Renal pelvis (tissue), 4 donors: ENCODE data around the gene RBM17. TPM values are rescaled to one million over a fixed set of nuclear protein-coding genes. Genes with fewer than 3 reads are reported as not detected.
"Not testable (repeated sequence)": the region's sequence is repeated elsewhere in the genome, so short reads cannot be mapped to it uniquely, and the experiment has no call there.

ENCODE experiments used
- DNase-seq: peaks from one replicate; pipeline ENCODE4 v3.0.0-alpha.2; 2013
- polyA plus RNA-seq, 3 donors: library from polyadenylated mRNA; unstranded; fragments of 120-200 nt; gene quantifications; one replicate each; pipeline ENCODE4 v1.2.1, GENCODE V29; 2013; ENCODE audit not compliant: insufficient read length in 3 of 3

RBM17 gene
- polyA plus RNA-seq, 3 donors: 140 to 211 (median 193) TPM

DNA sequence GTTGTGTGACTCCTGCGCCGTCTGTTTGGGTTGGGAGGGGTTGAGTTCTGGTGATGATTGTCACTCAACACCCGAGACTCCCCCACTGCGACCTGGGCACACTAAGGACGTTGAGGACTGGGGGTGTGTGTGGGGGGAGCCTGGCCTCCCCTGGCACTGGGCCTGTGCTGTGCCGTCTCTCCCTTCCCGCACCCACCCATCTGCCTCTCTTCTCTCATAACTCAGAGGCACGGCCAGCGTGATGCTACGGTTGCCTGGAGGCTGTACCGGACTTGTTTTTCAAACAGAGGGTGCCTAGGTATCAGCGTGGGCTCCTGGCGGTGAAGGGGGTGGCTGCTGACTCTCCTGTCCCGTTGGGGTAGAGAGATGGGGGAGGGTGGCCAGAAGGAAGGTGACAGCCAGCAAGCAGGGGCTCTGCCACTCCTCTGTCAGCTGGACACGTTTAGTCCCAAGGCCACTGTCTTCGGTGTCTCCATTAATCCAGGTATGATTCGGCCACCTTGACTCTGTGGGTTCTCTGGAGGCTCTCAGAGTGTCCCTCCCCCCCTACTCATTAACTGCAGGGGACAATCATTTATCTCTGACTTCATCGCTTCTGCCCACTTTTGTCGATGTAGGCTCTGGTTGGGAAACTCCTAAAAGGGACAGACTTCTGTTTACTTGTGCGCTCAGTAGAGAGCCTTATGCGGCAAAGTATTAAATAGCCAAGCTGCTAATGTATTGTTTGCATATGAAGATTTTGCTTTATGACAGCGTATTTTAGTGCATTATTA is 57.4 kb downstream of the RBM17 start:
- no peak for DNase-seq

DNA sequence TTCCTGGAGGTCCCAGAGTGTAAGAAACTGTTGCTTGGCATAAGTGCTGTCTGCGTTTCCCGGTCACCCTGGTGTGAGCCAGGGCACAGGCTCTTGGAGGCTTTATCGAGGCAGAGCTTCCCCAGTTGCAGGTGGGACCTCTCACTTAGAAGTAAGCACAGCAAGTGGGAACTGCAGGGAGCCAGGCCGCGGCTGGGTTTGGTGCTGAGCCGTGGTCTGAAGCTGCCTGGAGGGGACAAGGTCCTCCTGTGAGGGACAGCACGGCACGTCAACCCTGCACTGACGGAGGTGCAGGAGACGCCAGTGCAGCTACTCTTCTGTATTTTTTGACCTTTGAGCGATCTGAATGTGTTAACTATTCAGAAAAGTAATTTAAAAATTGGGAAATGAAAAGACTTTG is 58.1 kb downstream of the RBM17 start:
- DNase-seq: no peak

DNA sequence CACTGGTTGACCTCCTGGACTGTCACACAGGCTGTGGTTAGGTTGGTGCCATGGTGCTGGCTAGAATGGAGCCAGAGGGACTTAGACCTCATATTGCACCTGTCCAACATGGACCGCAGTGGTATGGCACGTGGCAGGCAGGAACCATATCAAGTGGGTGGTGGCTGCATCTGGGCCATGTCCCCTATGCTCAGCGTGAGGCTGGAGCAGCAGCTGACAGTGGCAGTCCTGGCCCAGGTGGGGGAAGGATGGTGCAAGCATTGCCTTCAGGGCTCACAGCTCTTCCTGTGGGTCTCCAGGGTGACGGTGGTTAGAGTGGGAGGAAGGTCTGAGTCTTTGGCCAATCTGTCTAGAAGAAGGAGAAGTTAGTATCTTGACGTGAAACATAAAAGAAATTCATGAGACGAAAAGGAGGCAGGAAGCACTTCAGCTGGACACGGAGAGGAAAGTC is 59.4 kb downstream of the RBM17 start:
- no peak for DNase-seq

- DNase-seq: no peak
Measured at GRCh38 chr10:6148908-6149307, 60.1 kb downstream of the RBM17 start.

- no peak for DNase-seq
Measured at GRCh38 chr10:6151087-6151977, 62.5 kb downstream of the RBM17 start.

DNA sequence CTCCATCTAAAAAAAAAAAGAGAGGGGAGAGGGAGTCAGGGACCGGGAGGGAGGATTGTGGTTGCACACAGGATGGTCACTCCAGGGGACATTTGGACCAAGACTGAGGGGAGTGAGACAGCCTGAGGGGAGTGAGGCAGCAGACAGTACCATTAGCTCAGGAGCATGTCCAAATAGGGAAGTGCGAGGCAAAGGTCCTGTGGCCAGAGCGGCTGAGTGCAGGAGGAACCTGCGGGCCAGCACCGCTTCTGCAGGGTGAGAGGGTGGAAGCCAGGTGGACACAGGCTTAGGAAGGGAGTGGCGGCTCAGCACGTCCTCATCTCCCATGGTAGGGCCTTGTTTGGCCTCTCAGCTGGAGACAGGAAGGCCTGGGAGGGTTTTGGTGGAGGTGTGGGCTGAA is 65.0 kb downstream of the RBM17 start:
- DNase-seq: no peak

DNA sequence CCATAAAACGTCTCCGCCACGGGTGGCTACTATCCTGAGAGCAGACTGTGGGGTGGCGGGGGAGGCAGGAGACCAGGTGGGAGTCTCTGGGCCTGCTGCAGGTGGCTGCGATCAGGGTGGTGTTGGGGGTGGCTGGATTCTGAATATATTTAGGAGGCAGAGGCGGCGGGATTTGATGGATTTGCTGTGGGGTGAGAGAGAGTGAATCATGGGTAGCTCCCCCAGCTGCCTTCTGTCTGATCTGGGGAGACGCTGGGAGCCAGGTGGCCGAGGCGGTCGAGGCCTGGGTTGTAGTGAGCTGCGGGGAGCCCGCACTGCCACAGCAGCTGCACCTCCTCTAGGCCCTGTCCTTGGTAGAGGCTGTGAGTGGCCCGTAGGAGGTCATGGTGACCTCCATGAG is 65.7 kb downstream of the RBM17 start:
- DNase-seq: no peak

- DNase-seq: no peak
Measured at GRCh38 chr10:6158276-6158675, 69.4 kb downstream of the RBM17 start.

- no peak for DNase-seq
Measured at GRCh38 chr10:6161921-6162320, 73.1 kb downstream of the RBM17 start.

GRCh38 chr10:6162589-6163356 is 73.9 kb downstream of the RBM17 start:
- no peak for DNase-seq

- DNase-seq: peak; percentile 90
Measured at GRCh38 chr10:6163364-6164270, 74.8 kb downstream of the RBM17 start.

- DNase-seq: no peak
Measured at GRCh38 chr10:6164271-6165095, 75.6 kb downstream of the RBM17 start.

DNA sequence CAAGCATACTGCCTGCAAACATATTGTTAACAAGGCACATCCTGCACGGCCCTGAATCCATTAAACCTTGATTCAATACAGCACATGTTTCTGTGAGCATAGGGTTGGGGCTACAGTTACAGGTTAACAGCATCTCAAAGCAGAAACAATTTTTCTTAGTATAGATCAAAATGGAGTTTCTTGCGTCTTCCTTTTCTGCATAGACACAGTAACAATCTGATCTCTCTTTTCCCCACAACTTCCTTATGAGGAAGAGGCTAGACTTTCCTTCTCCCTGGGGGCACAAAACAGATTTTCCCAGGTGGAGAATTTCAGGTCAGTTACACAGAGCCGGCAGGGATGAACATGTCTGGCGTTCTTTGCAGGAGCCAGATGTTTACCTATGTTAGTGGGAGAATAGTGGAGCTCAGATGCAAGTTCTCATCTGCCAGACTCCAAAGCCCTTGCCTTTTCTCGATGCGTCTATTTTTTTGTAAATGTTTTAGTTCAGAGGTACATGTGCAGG is 76.4 kb downstream of the RBM17 start:
- no peak for DNase-seq

GRCh38 chr10:6165933-6166332 is 77.1 kb downstream of the RBM17 start:
- not testable (repeated sequence) for DNase-seq

Other genes starting within 250 kb of the RBM17 start
- 10 to 100 TPM; 10.8 to 12.0 (median 11.2) TPM for gene ANKRD16, start 199.1 kb upstream of the RBM17 start, polyA plus RNA-seq
- gene FBH1, start 198.8 kb upstream of the RBM17 start, polyA plus RNA-seq: 10 to 100 TPM; 79.3 to 99.1 (median 85.9) TPM
- gene IL15RA, start 111.5 kb upstream of the RBM17 start, polyA plus RNA-seq: 1 to 10 TPM; 1.8 to 2.2 (median 1.9) TPM
- gene IL2RA, start 26.7 kb upstream of the RBM17 start, polyA plus RNA-seq: not detected
- 10 to 100 TPM; 31.4 to 43.8 (median 31.5) TPM for gene PFKFB3, start 113.9 kb downstream of the RBM17 start, polyA plus RNA-seq